GM13976 (cell line): ENCODE results near the gene UGGT2.

Experiments used
- DNase-seq: peaks from one replicate; pipeline ENCODE4 v3.0.0; 2012; ENCODE audit warnings: low spot score
- in situ Hi-C: fragments of 300-500 bp; cut with MboI; formaldehyde crosslinking; loops from one replicate; pipeline ENCODE4 v1.12.0; 2022; ENCODE audit warnings: low sequenced_read_pairs, mixed read lengths, inconsistent platforms; ENCODE audit not compliant: unreplicated experiment
- TF ChIP-seq, protein P1 (sequence below): IDR thresholded peaks from 2 replicates; pipeline ENCODE4 v1.5.1; 2012; ENCODE audit warnings: borderline replicate concordance, mild to moderate bottlenecking; ENCODE audit not compliant: insufficient read depth; ENCODE audit errors: extremely low read depth, missing control alignments, control extremely low read depth

UGGT2 gene

DNA sequence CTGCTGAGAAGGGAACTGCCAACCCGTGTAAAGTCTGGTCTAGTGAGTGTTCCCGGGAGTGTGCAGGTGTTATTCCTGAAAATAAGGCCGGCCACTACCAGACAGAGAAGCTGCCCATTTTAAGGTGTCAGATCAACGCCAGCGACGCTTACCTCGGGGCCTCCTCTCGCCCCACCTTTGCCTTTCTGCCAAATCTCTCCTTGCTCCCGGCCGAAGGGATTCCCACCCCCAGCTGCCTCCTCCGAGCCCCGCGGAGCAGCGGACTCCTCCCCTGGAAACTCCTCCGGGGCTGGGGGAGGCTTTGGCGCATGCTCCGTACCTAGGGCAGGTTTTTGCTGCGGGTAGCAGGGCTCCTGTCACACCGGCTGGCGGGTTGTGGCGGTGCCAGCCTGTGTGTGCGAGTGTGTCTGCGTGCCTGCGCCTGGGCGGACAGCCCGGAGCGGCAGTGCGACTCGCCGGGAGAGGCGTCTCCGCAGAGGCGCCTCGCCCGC lies 36.6 kb upstream of the UGGT2 start, which contains the start of gene HS6ST3:
Gene HS6ST3 (plus strand): TSS at position 359 of the 491 bp plus-strand sequence.
- DNase-seq = peak; percentile 50
- TF ChIP-seq, protein P1, sequence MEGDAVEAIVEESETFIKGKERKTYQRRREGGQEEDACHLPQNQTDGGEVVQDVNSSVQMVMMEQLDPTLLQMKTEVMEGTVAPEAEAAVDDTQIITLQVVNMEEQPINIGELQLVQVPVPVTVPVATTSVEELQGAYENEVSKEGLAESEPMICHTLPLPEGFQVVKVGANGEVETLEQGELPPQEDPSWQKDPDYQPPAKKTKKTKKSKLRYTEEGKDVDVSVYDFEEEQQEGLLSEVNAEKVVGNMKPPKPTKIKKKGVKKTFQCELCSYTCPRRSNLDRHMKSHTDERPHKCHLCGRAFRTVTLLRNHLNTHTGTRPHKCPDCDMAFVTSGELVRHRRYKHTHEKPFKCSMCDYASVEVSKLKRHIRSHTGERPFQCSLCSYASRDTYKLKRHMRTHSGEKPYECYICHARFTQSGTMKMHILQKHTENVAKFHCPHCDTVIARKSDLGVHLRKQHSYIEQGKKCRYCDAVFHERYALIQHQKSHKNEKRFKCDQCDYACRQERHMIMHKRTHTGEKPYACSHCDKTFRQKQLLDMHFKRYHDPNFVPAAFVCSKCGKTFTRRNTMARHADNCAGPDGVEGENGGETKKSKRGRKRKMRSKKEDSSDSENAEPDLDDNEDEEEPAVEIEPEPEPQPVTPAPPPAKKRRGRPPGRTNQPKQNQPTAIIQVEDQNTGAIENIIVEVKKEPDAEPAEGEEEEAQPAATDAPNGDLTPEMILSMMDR = no peak
- in situ Hi-C loops = no loop called here

DNA sequence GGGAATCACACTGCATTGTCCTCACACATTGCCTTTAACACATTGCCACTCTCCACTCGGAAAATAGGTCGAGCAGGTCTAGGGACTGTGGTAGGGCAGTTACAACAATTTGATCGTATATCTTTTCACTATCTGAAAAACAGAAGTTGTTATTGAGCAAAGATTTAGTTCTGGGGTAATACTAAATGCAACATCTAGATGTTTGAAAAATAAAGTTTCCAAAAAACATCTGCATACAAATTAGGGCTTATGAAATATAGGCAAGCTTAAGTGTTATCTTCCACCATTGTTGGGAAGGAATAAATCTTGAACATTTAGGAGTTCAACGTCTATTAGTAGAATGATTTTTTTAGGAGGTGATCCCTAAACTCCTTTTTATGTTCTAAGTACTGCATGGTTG lies 35.9 kb upstream of the UGGT2 start:
- in situ Hi-C loops = no loop called here
- DNase-seq = no peak
- TF ChIP-seq, protein P1 = no peak

DNA sequence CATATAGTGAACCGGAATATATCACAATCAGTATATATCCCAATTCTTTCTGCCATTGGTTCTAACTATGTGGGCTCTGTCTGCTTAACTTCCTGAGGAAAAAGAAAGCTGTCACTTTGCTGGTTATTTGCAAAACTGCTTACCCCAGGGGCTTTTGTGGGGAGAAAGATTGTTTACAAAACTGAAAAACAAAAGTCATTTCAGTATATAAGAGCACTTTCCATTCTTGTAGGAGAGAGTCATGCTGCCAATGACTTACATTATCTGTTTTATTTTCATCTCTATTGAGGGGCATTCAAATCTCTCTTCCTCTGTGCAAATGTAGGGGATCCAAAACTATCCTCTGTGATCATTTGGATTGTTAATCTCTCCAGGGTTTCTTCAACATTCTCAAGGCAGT lies 33.5 kb upstream of the UGGT2 start:
- in situ Hi-C loops = no loop called here
- TF ChIP-seq, protein P1 = no peak
- no peak for DNase-seq

DNA sequence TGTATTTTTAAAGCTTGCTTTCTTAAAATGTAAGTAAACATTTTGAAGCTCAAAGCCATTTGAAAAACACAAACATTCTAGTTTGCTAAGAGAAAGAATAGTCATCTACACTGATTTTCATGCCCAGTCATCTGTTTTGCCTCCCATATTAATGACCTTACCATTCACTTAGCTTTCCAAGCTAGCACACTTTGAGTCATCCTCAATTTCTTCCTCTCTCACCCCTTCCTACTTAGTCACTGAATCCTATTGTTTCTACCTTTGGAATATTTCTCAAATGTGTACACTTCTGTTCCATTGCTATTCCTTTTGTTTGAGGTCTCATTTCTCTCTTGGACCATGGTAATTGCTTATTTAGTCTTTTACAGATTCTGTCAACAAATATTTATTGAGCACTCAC lies 29.4 kb upstream of the UGGT2 start:
- in situ Hi-C loops = no loop called here
- DNase-seq = no peak
- TF ChIP-seq, protein P1 = no peak

DNA sequence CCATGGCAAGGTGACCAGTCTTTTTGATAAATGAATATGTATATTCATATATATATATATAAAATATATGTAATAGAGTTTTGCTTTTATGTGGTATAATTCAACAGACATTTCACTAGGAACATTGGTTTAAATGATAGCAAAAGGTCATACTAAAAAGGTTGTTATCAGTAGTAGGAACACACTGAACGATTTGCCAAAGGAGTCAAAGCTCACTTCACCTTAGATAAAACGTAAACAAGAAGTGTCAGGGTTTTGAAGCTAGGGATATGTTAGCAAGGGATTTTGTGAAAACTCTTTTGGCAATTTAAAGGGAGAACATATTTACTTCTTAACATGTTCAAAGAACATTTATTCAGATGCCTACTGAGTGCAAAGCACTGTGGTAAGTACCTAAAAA lies 28.7 kb upstream of the UGGT2 start:
- DNase-seq = no peak
- TF ChIP-seq, protein P1 = no peak
- in situ Hi-C loops = no loop called here

DNA sequence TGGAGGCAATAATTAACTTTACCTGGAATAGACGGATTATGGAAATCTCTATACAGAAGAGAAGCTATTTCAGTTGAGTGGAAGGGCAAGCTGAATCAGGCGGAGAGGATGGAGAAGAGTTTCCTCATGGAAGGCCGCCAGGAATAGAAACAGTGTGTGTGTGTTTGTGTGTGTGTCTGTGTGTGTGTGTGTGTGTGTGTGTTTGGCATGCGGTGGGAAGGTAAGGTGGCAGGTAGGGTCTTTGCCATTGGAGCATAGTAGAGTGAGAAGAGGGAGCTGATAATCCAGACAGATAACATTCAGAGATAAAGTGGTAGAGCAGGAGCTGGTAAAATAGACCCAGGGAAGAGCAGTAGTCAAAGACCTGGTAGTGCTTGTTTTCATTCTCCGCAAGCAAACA lies 27.5 kb upstream of the UGGT2 start:
- in situ Hi-C loops = no loop called here
- TF ChIP-seq, protein P1 = no peak
- no peak for DNase-seq
